Kidney (tissue), 14 donors: Measurements from ENCODE around the gene LRRC2. TPM values are rescaled to one million over a fixed set of nuclear protein-coding genes. Genes with fewer than 3 reads are reported as not detected.

Experiments used
- DNase-seq, 5 donors: peaks; one replicate each; pipeline ENCODE4 v3.0.0-alpha.2; 2013 to 2020
- FAIRE-seq: peaks from 2 replicates; lab custom pipeline; 2012; peaks lifted over from hg19 to GRCh38; lab: Jason Lieb, UNC
- H3K27ac ChIP-seq, 2 donors: one replicate each; pipeline ENCODE4 v1.7.0; 2013; ENCODE audit warnings: low read depth in 2 of 2, low read length in 2 of 2, inconsistent platforms in 1 of 2
- H3K27me3 ChIP-seq: one replicate; pipeline ENCODE4 v1.7.1; 2013; ENCODE audit warnings: low read length, inconsistent platforms; ENCODE audit not compliant: control insufficient read depth, insufficient read depth
- H3K36me3 ChIP-seq, 3 donors: one replicate each; pipeline versions ENCODE4 v1.7.0 to v1.7.1; 2013; ENCODE audit warnings: low read length in 3 of 3, control low read depth in 1 of 3, inconsistent platforms in 1 of 3; ENCODE audit not compliant: insufficient read depth in 3 of 3, control insufficient read depth in 2 of 3
- H3K4me1 ChIP-seq, 3 donors: one replicate each; pipeline versions ENCODE4 v1.7.0 to v1.7.1; 2013; ENCODE audit warnings: low read length in 3 of 3, inconsistent platforms in 1 of 3, low read depth in 1 of 3; ENCODE audit not compliant: control insufficient read depth in 2 of 3, insufficient read depth in 2 of 3
- H3K4me3 ChIP-seq, 3 donors: one replicate each; pipeline versions ENCODE4 v1.7.0 to v1.8.1; 2013; ENCODE audit warnings: low read length in 3 of 3, control low read depth in 1 of 3, inconsistent platforms in 1 of 3
- H3K9ac ChIP-seq, 3 donors: one replicate each; pipeline versions ENCODE4 v1.7.0 to v1.7.1; 2013; ENCODE audit warnings: low read length in 3 of 3, control low read depth in 1 of 3, inconsistent platforms in 1 of 3
- H3K9me3 ChIP-seq, 3 donors: one replicate each; pipeline versions ENCODE4 v1.7.0 to v1.7.1; 2013; ENCODE audit warnings: low read length in 3 of 3, control low read depth in 1 of 3, inconsistent platforms in 1 of 3; ENCODE audit not compliant: control insufficient read depth in 2 of 3, insufficient read depth in 1 of 3
- CTCF ChIP-seq: IDR thresholded peaks from 3 replicates; pipeline ENCODE4 v1.5.1; 2012; ENCODE audit warnings: mild to moderate bottlenecking, moderate library complexity, borderline replicate concordance; ENCODE audit not compliant: insufficient read depth; ENCODE audit errors: extremely low read depth
- intact Hi-C: fragments of 100-400 bp; cut with DNase I; formaldehyde crosslinking; loops from one replicate; pipeline ENCODE4 v1.11.1; 2022
- polyA plus RNA-seq: library from polyadenylated mRNA; stranded (reverse); fragments of 350-450 nt; fragmentation: Illumina TruSeq; extraction: RNeasy Lipid Tissue Mini Kit (QIAGEN cat#74804); gene quantifications from one replicate; pipeline ENCODE4 v1.2.3, GENCODE V29; 2014; ENCODE audit warnings: low read depth, low replicate concordance; ENCODE audit not compliant: insufficient read depth
- total RNA-seq: library from RNA; stranded (reverse); fragmentation: NEBNext Ultra II Directional; extraction: Animal tissue kit (Norgen Biotek cat#: 25700); gene quantifications from one replicate; pipeline ENCODE4 v1.2.1, GENCODE V29; 2021
- donor health status: control.
- donor health status: control.
- donor health status: control.
- donor health status: control.
- donor health status: control.
- donor health status: DM: yes; HTN: yes; CAD: no.
- donor health status: Normal renal cell carcinoma (clear cell type).

Gene LRRC2
- total and polyA plus RNA-seq, 2 donors from 2014 or later, result 3.4 to 7.5 TPM

- no peaks in the 10 kb centered on the region for H3K36me3 ChIP-seq
These were observed 81.0 kb downstream of the LRRC2 start for GRCh38 chr3:46484911-46485778.

GRCh38 chr3:46484388-46484787, 81.7 kb downstream of the LRRC2 start:
- Histone ChIP-seq H3K4me1 (peaks cover 0 to 24% (median 14%) of the 10 kb centered on the region in 3 donors), H3K9ac (no peak overlapping the region), H3K36me3 (no peaks in the 10 kb centered on the region), H3K27me3 (no peaks in the 10 kb centered on the region), H3K9me3 (no peaks in the 10 kb centered on the region), H3K27ac (no peak overlapping the region), H3K4me3 (no peak overlapping the region)
- TF ChIP-seq CTCF, result no peak
- DNase-seq (no peak), FAIRE-seq (no peak)
- intact Hi-C loops, result no loop called here

More at GRCh38 chr3:46484911-46485778, 81.0 kb downstream of the LRRC2 start:
- H3K9me3 ChIP-seq, result no peaks in the 10 kb centered on the region
- no peak overlapping the region for H3K9ac ChIP-seq
- peak overlapping the region; percentile 25 to 78 for H3K27ac ChIP-seq
- DNase-seq (peak; percentile 76 to 94 (median 78)), FAIRE-seq (no peak)
- intact Hi-C loops, result no loop called here
- no peak for TF ChIP-seq CTCF
- no peak overlapping the region for H3K4me3 ChIP-seq
- H3K4me1 ChIP-seq, result peaks cover 0 to 24% (median 14%) of the 10 kb centered on the region in 3 donors
- no peaks in the 10 kb centered on the region for H3K27me3 ChIP-seq

GRCh38 chr3:46483825-46484224, 82.3 kb downstream of the LRRC2 start:
- H3K4me1 ChIP-seq, result peaks cover 0 to 18% (median 10%) of the 10 kb centered on the region in 3 donors
- no peaks in the 10 kb centered on the region for H3K27me3 ChIP-seq
- H3K36me3 ChIP-seq, result no peaks in the 10 kb centered on the region
- no peak overlapping the region for H3K4me3 ChIP-seq
- no peak for FAIRE-seq
- no peak for DNase-seq
- intact Hi-C loops, result no loop called here
- no peak overlapping the region for H3K9ac ChIP-seq
- H3K9me3 ChIP-seq, result no peaks in the 10 kb centered on the region
- H3K27ac ChIP-seq, result no peak overlapping the region
- TF ChIP-seq CTCF, result no peak
